Activated CD8-positive, alpha-beta memory T cell treated with anti-CD3 and anti-CD28 coated beads, Interleukin-2, amount 50 U/mL, for 24 hours (primary cell): ENCODE results near the gene CCDC107.
"Not testable (repeated sequence)": the region's sequence is repeated elsewhere in the genome, so short reads cannot be mapped to it uniquely, and the experiment has no call there.

ENCODE experiments used
- DNase-seq: peaks from one replicate; pipeline ENCODE4 v3.0.0-alpha.2; 2020; ENCODE audit errors: extremely low read depth

The CCDC107 gene

DNA sequence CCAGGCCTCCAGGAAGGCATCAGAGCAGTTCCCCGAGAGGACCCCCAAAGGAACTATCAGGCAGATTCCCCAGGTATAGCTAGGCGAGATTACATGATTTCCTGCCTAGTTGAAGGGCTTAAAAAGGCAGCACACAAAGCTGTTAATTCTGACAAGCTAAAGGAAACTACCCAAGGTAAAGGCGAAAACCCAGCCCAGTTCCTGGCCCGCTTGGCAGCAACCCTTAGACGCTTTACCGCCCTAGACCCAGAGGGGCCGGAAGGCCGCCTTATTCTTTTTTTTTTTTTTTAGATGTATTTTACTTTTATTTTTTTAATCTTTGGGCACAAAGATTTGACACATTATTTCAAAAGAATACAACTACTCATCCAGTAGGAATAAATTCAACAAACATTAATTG lies 19.3 kb upstream of the CCDC107 start:
- DNase-seq: not testable (repeated sequence)

DNA sequence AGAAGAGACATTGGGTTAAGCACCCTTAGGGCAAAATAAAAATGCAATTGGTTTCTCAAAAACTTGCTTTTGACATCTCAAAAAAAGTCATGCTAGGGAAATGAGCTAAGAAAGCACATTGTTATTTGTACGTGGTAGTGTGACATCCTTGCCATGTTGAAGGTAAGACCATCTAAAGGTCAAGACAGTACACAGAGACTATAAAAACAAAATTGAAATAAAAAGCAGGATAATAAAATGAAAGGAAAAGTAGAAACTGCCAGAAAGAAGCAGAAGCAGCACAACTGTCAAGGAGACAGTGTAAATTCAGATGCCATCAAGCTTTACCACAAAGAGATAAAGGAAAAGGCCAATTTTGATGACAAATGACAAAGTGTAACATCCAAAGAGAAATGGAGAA lies 18.9 kb upstream of the CCDC107 start:
- DNase-seq: not testable (repeated sequence)

- DNase-seq: no peak
Measured at GRCh38 chr9:35639631-35640030, 18.5 kb upstream of the CCDC107 start.

- not testable (repeated sequence) for DNase-seq
Measured at GRCh38 chr9:35640431-35640830, 17.7 kb upstream of the CCDC107 start.

DNA sequence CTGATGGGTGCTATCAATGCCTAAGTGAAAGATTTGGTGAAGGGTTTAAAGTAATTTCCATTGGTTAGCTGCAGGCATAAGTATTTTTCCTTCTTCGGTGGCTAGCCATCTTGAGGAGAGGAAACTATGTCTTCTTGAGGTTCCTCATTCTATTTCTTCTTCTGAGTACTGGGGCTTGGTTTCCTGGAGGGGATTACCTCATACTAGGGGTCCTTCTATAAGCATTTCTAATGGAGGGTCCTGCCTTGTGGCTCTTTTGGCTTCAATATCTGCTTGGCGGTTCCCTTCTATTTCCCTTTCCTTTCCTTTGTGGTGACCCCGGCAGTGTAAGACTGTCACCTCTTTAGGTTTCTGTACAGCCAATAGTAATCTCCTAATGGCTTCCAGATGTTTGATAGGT lies 16.6 kb upstream of the CCDC107 start:
- not testable (repeated sequence) for DNase-seq

GRCh38 chr9:35643046-35643445 lies 15.0 kb upstream of the CCDC107 start:
- no peak for DNase-seq

GRCh38 chr9:35645736-35646135 lies 12.4 kb upstream of the CCDC107 start:
- not testable (repeated sequence) for DNase-seq

DNA sequence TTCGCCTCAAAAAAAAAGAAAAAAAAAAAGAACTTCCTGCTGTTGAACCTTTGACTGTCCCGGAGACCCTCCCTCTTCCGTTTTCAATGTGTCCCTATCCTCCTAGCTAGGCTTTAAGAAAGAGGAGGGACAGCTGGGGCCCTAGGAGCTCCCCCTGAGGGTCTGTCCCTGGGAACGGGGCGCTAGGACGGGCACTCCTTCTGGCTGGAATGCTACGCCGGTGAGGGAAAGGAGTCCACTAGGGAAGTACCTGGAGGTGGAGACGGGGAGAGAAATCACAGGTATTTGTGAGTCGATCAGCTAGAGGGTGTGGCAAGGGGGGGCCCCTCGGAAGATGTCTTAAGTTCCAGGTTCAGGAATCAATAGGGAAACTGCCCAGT lies 11.9 kb upstream of the CCDC107 start:
- DNase-seq: no peak

- peak; percentile 70 for DNase-seq
Measured at GRCh38 chr9:35646533-35647265, 11.4 kb upstream of the CCDC107 start.

- DNase-seq: no peak
Measured at GRCh38 chr9:35649431-35650340, 8.4 kb upstream of the CCDC107 start.

DNA sequence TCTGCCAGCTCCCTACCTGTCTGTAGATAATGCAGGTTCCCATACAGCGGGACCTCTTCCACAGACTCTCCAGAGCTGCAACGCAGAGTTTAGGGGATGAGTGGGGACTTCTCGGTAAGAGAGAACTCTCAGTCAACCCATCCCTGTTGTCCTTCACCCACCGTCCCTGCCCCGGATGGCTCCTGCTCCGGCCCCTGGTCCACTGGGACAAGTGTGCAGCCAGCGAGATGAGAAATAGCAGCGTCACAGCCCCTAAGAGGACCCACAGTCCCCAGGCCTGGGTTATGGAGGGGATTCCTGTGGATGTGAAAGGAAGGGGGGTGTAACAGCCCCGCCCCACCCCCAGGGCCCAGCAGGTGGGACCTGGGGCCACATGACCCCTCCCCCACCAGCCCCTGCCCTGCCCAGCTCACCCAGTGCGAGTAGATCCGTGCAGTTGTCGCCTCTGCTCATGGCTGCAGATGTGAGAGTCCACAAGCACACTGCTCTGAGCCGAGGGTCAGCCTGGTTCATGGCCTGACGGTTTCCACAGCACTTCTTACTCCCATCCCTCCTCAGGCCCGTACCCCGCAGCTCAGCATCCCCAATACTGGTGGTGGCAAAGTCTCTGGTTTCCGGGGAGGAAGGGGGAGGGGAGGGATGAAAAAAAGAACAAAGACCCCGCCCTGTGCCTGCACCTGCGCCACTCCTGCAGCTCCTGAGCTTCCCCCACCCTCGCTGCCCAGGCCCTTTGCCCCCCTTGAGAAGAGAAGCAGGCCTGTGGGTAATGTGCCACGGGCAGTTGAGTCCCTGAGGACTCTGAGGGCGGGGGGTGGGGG lies 7.5 kb upstream of the CCDC107 start, which contains the start of gene SIT1:
SIT1 (minus strand) TSS at position 591 of the 818 bp plus-strand sequence; CDS start at position 513, 78 bp downstream.
- DNase-seq: no peak

DNA sequence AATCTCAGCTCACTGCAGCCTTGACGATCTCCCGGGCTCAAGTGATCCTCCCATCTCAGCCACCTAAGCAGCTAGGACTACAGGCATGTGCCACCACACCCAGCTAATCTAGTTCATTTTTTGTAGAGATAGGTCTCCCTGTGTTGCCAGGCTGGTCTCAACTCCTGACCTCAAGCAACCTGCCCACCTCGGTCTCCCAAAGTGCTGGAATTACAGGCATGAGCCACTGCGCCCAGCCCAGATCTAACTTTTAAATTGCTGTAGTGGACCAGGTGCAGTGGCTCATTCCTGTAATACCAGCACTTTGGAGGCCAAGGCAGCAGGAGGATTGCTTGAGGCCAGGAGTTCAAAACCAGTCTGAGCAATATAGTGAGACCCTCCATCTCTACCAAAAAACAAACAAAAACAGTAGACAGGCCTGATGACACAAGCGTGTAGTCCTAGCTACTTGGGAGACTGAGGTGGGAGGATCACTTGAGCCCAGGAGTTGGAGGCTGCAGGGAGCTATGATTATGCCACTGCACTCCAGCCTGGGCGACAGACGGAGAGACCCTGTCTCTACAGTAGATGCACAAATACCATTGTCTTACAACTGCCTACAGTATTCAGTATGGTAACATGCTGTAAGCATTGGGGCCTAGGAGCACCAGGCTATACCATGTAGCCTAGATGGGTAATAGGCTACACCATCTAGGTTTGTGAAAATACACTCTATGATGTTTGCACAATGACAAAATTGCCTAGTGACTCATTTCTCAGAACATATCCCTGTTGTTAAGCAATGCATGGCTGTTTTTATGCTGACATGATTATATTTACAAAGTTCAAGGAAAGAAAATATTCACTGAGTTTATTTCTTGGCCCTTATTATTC lies 5.9 kb upstream of the CCDC107 start:
- DNase-seq: no peak

DNA sequence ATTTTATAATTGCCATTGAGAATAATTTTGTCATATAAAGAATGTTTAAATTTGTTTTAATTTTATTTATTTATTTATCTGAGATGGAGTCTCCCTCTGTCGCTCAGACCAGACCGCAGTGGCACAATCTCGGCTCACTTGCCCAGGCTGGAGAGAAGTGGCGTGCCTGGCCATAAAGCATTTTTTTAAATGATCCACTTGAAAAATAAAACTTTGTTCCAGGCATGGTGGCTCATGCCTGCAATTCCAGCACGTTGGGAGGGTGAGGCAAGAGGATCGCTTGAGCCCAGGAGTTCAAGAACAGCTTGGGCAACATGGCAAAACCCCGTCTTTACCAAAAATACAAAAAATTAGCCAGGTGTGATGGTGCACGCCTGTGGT lies 5.3 kb upstream of the CCDC107 start:
- no peak for DNase-seq

DNA sequence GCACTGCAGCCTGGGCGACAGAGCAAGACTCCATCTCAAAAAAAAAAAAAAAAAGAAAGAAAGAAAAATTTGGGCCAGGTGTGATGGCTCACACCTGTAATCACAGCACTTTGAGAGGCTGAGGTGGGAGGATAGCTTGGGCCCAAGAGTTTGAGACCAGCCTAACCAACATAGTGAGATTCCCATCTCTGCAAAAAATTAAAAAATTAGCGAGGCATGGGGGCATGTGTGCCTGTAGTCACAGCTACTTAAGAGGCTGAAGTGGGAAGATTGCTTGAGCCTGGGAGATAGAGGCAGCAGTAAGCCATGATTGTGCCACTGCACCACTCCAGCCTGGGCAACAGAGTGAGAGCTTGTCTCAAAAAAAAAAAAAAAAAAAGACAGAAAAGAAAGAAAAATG lies 4.5 kb upstream of the CCDC107 start:
- no peak for DNase-seq

DNA sequence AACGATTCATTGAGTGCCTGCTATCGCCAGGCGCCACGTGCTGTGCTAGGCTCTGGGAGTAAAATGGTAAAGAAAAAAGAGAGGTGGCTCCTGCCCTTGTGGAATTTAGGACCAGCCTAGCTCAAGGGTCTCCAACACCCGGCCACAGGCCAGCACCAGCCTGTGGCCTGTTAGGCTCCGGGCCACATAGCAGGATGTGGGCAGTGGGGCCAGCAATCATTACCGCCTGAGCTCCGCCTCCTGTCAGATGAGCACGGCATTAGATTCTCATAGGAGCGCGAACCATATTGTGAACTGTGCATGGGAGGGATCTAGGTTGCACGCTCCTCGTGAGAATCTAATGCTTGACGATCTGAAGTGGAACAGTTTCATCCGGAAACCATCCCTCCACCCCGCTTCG lies 1.7 kb upstream of the CCDC107 start:
- DNase-seq: no peak

- no peak for DNase-seq
Measured at GRCh38 chr9:35656831-35657545, 1.1 kb upstream of the CCDC107 start.

GRCh38 chr9:35657546-35658136 lies 451 bp upstream of the CCDC107 start, which contains the start of gene RMRP:
Gene RMRP, minus strand, starts transcription at chr9:35658019.
- DNase-seq: peak; percentile 87

- no peak for DNase-seq
Measured at GRCh38 chr9:35658968-35659220, 802 bp downstream of the CCDC107 start.

DNA sequence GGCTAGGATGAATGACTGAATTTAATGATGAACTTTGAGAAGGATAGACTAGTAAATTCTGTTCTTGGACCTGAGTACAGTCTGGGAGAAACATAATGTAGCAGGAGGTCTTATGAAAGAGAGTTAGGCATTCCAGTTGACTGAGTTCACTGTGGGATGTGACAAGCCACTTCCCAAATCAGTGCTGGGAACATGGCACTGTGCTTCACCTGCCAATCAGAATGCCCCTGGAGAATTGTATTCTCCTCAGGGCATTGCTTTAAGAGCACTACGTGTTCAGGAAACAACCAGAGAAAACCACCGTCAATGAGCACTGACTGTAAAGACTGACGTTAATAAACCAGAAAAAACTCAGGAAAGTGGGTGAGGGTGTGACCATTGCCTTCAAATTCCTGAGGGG lies 1.2 kb downstream of the CCDC107 start:
- no peak for DNase-seq

DNA sequence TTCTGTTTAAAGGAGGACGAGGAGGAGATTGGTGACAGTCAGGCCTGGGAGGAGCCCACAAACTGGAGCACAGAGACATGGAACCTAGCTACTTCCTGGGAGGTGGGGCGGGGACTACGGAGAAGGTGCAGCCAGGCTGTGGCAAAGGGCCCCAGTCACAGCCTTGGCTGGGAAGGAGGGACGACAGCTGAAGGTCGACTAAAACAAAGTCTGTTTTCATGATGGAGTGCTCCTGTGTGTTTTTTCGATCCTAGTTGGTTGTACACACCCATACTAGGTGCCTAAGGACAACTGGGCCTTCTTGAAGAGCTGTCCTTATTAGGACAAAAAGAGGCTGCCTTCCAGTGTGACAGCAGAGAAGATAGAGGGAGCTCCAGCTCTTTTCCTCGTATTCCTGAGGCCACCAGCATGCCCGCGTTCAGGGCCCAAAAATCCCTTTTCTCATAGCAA lies 2.9 kb downstream of the CCDC107 start:
- DNase-seq: no peak
